Gastroesophageal sphincter (tissue), 3 donors: ENCODE results near the gene TTC7B.

ENCODE experiments used
- CTCF ChIP-seq, 4 experiments: fragments of 200-600 bp in 2 of 4; fragments of 450-650 bp in 2 of 4; sonication (generic) in 1 of 4; IDR thresholded peaks; one replicate each; pipeline ENCODE4 v1.5.1; 2017 to 2019; ENCODE audit warnings: antibody characterized with exemption in 4 of 4, mild to moderate bottlenecking in 2 of 4, moderate library complexity in 2 of 4
- POLR2A ChIP-seq, 2 donors: fragments of 450-650 bp; IDR thresholded peaks; one replicate each; pipeline ENCODE4 v1.6.1; 2017; ENCODE audit warnings: antibody characterized with exemption in 2 of 2, mild to moderate bottlenecking in 2 of 2, moderate library complexity in 1 of 2
- POLR2AphosphoS5 ChIP-seq: sonication (generic); formaldehyde crosslinking; IDR thresholded peaks from one replicate; pipeline ENCODE4 v1.6.1; 2017; ENCODE audit warnings: antibody characterized with exemption

- no peak for TF ChIP-seq CTCF (IDR thresholded peaks at IDR 0.05)
- TF ChIP-seq POLR2AphosphoS5, result no peak
- no peak for TF ChIP-seq POLR2A (IDR thresholded peaks at IDR 0.05)
Observed at GRCh38 chr14:90864741-90865140, 48.5 kb upstream of the TTC7B start.
